ENCODE measurements around the gene HSF5. TPM values are rescaled to one million over a fixed set of nuclear protein-coding genes. Genes with fewer than 3 reads are reported as not detected.

HSF5 gene
- total RNA-seq, 1 donor from 2014 or later, result 0.91 TPM

DNA sequence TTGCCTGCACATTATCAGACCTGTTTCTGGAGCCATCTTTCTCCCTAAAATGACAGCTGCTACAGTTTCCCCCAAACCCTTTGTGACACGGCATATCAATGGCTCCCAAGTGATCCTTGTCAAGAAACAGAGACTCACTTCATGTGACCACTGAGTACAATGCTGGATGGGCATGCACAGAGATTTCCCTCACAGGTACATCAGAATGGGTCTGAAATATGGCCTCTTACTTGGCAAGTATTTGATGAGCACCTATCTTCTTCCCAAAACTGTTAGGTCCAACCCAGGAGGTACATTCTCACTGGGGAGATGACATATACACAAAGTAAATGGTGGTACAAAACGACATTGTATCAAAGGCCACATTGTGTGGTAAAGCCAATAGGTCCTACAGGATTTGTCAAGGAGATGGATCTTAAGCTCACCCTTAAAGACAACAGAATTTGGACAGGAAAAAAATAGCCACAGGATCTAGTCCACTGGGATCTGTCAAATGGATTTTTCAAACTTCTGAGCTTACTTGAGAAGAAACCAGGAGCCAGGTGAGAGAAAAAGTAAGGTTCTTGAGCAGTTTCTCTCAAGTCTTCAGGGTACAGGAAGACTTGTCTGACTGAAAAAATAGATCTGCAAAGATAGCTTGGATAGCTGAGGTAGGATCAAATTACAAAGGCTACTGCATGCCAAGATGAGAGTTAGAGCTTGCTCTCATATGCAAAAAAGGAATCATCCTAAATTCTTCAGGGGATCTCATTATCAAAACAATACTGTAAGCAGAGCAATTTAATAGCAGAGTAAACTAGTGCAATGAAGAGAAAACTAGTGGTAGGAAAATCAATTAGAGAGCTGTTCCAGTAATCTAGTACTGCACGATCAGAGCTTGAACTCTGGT lies 99.7 kb downstream of the HSF5 start:
- Mint-ChIP-seq H3K27me3 (peaks cover 4% of the 10 kb centered on the region), H3K4me3 (no peak overlapping the region), H3K4me1 (peaks cover 5% of the 10 kb centered on the region), H3K9me3 (no peaks in the 10 kb centered on the region), H3K36me3 (ENCODE audit: low read depth) (no peaks in the 10 kb centered on the region), H3K27ac (no peak overlapping the region)
- intact Hi-C loops (cut with micrococcal nuclease), result no loop called here
- no peak for DNase-seq

DNA sequence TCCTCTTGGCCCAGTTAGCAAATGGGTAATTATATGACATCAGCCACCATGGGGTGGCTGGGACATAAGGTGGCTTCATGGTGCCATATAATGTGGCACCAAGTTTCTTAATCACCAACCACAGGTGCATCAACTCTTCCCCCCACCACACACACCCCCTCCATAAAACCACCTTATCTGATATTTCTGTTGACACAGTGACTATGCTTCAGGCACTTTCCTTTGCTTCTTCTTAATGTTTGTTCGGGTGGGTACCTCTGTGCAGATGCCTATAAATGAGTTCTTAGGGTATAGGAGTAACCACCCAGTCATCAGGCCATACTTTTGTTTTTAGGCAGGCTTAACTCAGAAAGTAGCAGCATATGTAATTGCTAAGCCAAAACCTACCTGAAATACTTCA lies 100.4 kb downstream of the HSF5 start:
- intact Hi-C loops (cut with micrococcal nuclease), result no loop called here
- H3K4me3 Mint-ChIP-seq, result no peak overlapping the region
- H3K36me3 Mint-ChIP-seq (ENCODE audit: low read depth), result no peaks in the 10 kb centered on the region
- H3K27ac Mint-ChIP-seq, result no peak overlapping the region
- H3K27me3 Mint-ChIP-seq, result peaks cover 4% of the 10 kb centered on the region
- no peaks in the 10 kb centered on the region for H3K9me3 Mint-ChIP-seq
- peaks cover 9% of the 10 kb centered on the region for H3K4me1 Mint-ChIP-seq
- no peak for DNase-seq

DNA sequence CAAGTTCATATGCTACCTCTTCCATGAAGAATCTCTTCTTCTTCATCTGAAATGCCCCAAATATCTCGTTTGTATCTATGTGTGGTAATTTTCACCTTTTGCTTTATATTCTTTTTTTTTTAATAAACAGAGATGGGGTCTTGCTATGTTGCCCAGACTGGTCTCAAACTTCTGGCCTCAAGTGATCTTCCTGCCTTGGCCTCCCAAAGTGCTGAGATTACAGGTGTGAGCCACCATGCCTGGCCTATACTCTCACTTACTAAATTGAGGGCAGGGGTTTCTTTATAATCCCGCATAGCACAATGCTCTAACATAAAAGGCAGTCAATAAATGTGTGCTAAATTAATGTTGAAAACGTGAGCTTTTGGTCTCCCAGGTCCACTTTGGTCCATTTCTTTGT lies 101.5 kb downstream of the HSF5 start:
- Mint-ChIP-seq H3K4me3 (no peak overlapping the region), H3K36me3 (ENCODE audit: low read depth) (no peaks in the 10 kb centered on the region), H3K27me3 (peaks cover 4% of the 10 kb centered on the region), H3K27ac (no peak overlapping the region), H3K9me3 (no peaks in the 10 kb centered on the region), H3K4me1 (peaks cover 20% of the 10 kb centered on the region)
- intact Hi-C loops (cut with micrococcal nuclease), result no loop called here
- DNase-seq, result peak; percentile 10

DNA sequence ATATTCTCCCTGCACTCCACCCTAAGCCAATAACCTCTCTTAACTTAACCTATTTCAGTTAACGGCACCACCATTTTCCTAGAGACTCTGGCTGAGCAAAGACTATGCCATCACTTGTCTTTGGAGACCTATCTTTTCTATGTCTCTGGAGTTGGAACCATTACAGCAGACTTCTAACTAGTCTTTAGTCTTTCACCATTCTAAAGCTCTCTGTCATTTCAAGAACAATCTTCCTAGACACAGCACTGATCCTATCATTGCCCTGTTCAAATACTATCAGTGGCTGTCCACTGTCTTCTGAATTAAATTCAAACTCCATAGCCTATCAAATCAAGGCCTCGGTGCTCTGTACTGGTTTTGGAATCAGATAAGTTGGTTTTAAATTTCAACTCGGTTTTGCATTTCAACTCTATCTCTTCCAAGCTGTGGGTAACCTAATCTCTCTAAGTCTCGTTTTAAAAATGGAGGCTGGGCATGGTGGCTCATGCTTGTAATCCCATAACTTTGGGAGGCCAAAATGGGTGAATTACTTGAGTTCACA lies 102.8 kb downstream of the HSF5 start:
- Mint-ChIP-seq H3K4me3 (no peak overlapping the region), H3K27me3 (peaks cover 4% of the 10 kb centered on the region), H3K27ac (no peak overlapping the region), H3K36me3 (ENCODE audit: low read depth) (no peaks in the 10 kb centered on the region), H3K4me1 (peaks cover 26% of the 10 kb centered on the region), H3K9me3 (no peaks in the 10 kb centered on the region)
- peak; percentile 9 for DNase-seq
- intact Hi-C loops (cut with micrococcal nuclease), result no loop called here

DNA sequence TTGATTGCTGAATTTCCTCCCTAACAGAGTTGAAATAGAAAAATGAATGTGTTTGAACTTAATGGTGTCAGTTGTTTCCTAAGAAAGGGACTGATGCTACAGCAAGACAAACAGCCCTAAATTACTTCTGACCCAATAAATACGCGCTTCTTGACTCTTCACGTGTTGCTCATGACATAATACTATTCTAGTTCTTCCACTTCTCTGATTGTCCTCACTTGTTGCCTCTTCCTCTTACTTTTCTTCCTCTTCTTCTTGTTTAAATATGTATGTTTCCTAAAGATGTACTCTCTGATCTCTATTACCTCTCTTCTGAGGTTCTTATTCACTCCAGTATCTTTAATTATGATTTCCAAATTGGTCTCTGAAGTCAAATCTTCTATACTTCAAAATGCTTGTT lies 103.3 kb downstream of the HSF5 start:
- Mint-ChIP-seq H3K9me3 (no peaks in the 10 kb centered on the region), H3K27me3 (peaks cover 2% of the 10 kb centered on the region)

DNA sequence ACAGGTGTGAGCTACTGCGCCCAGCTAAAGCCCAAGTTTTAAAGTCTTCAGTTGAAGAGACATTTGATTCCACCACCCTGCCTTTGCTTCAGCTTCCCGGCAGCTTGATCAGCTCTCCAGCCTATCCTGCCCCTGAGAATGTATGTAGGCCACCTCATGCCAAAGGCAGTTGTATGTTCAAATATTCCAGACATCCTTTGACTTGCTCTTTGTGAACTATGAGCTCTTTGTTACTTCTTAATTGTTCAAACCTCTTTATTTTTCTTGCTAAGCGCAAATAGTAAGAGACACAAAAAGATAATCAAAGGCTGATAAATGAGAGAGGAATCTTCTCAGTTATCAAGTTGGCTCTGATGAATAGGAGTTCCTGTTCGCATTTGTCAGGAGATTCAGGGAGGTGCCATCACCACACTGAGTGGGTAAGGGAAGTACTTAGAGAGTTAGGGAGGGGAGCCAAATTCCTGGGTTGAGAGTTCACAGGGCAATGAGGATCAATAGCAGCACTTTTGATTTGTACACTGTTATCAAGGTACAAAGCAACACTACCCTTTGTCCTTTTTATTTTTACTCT lies 104.2 kb downstream of the HSF5 start:
- DNase-seq, result no peak
- peaks cover under 1% of the 10 kb centered on the region for H3K27me3 Mint-ChIP-seq
- no peak overlapping the region for H3K4me3 Mint-ChIP-seq
- no peaks in the 10 kb centered on the region for H3K36me3 Mint-ChIP-seq (ENCODE audit: low read depth)
- no peak overlapping the region for H3K27ac Mint-ChIP-seq
- intact Hi-C loops (cut with micrococcal nuclease), result loop anchor here (2.0 kb wide), 1 partner anchor 31 kb away; the partner anchor contains the start of gene SUPT4H1
- H3K4me1 Mint-ChIP-seq, result peaks cover 35% of the 10 kb centered on the region
- no peaks in the 10 kb centered on the region for H3K9me3 Mint-ChIP-seq

More for the DNA sequence above, 103.3 kb downstream of the HSF5 start:
- Mint-ChIP-seq H3K4me3 (no peak overlapping the region), H3K36me3 (ENCODE audit: low read depth) (no peaks in the 10 kb centered on the region), H3K4me1 (peaks cover 28% of the 10 kb centered on the region), H3K27ac (no peak overlapping the region)
- no peak for DNase-seq
- intact Hi-C loops (cut with micrococcal nuclease), result no loop called here

DNA sequence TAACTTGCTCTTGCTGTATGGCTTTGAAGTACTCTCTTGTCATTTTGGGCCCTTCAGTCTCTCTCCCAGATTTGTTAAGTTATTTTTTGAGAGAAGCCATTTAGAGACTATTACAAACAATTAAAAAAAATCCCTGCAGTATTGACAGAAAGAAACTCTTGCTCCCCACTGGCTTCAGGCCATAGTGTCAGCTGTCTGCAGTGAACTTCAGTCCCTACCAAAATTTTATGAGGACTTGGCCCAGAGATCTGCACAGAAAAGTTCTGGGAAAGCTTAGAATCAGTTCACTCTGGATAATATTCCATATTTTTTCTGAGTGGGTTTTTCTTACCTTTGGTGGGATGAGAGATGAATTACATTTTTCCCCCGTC lies 105.4 kb downstream of the HSF5 start:
- no peak for DNase-seq
- H3K4me1 Mint-ChIP-seq, result peaks cover 41% of the 10 kb centered on the region
- H3K4me3 Mint-ChIP-seq, result no peak overlapping the region
- peak overlapping the region; percentile 68 for H3K27ac Mint-ChIP-seq
- no peaks in the 10 kb centered on the region for H3K9me3 Mint-ChIP-seq
- no peaks in the 10 kb centered on the region for H3K27me3 Mint-ChIP-seq
- intact Hi-C loops (cut with micrococcal nuclease), result loop anchor here (1.0 to 2.0 kb wide), 2 partner anchors 30 kb away; partner anchors contain the start of gene SUPT4H1
- no peaks in the 10 kb centered on the region for H3K36me3 Mint-ChIP-seq (ENCODE audit: low read depth)

DNA sequence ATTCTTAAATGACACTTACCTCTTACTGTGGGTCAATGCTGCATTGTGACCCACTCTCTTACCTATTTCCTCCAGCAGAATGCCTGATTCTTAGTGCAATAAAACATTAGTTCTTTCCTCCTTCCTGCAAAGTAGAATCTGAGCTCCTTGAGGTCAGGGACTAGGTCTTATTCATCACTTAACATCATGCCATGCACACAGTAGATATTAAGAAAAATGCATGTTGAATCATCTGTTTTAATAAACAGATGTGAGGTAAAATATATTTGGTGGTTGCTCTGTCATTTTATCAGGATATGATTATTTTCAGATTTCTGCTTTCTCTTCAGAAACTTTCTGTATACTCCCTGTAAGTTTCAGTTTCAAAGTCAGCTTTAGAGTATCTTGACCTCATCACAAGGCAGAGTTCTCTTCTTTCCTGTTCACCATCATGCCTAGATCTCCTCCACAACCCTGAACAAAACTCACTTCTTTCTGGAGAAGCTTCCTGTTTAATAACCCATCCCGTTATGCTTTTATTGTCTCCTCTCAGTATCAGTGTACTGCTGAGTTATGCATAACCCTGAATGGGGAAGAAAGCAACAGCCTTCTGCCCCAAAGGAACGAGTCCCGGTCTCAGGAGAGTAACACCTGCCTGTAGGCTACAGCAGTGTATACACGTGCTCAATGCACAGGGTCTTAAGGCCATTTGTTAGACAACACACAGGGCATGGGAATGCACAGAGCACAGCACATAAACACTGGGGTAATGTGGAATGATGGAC lies 105.9 kb downstream of the HSF5 start:
- intact Hi-C loops (cut with micrococcal nuclease), result loop anchor here (1.0 to 2.0 kb wide), 2 partner anchors 29 to 31 kb away; partner anchors contain the start of gene SUPT4H1
- Mint-ChIP-seq H3K27ac (peak overlapping the region; percentile 68), H3K4me3 (peak overlapping the region; percentile 37), H3K4me1 (peaks cover 45% of the 10 kb centered on the region), H3K27me3 (no peaks in the 10 kb centered on the region), H3K9me3 (no peaks in the 10 kb centered on the region), H3K36me3 (ENCODE audit: low read depth) (no peaks in the 10 kb centered on the region)
- peak; percentile 67 for DNase-seq

DNA sequence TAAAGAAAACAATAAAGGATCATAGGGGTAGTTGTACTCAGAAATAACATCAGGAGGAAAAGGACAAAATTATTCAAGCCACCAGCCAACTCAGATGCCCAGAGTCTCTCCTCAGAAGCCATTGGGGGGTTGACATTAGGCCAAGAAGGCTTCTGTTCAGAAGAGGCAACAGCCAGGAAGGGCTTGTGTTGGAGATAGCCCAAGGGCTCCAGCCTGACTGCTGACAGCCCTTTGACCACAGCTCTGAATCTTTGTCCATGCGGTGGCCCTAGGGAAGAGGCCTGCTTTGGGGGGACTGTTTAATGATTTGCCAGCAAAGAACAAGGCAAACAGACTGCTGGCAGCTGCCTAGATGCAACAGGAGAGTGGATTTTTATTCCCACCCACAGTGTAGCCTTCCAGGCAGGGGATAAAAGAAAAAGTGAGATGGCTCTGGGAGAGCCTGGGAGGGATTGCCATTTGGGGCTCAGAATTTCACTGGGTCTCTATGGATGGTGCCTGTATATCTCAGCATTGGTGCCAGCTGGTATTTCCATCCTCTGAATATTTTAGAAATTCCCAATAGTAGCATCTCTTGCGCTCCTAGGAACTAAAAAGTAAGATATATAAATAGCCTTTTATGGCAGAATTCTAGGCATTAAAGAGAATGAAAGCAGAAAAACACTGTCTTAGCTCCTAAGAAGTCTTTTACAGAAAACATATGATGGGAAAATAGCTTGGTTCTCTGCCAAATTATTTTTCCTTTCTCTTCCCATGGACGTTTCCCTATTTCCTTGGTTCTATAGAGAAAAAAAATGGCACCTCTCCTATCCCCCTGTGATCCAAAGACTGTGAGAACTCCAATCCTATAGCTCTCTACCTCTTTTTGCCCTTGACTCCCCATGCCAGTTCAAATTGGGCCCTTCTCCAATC lies 106.8 kb downstream of the HSF5 start:
- peak overlapping the region; percentile 68 for H3K27ac Mint-ChIP-seq
- H3K9me3 Mint-ChIP-seq, result no peaks in the 10 kb centered on the region
- DNase-seq, result no peak
- no peaks in the 10 kb centered on the region for H3K36me3 Mint-ChIP-seq (ENCODE audit: low read depth)
- H3K4me3 Mint-ChIP-seq, result peak overlapping the region; percentile 37
- peaks cover 48% of the 10 kb centered on the region for H3K4me1 Mint-ChIP-seq
- intact Hi-C loops (cut with micrococcal nuclease), result loop anchor here (1.0 to 2.0 kb wide), 2 partner anchors 29 to 32 kb away; partner anchors contain the start of gene SUPT4H1
- H3K27me3 Mint-ChIP-seq, result no peaks in the 10 kb centered on the region

DNA sequence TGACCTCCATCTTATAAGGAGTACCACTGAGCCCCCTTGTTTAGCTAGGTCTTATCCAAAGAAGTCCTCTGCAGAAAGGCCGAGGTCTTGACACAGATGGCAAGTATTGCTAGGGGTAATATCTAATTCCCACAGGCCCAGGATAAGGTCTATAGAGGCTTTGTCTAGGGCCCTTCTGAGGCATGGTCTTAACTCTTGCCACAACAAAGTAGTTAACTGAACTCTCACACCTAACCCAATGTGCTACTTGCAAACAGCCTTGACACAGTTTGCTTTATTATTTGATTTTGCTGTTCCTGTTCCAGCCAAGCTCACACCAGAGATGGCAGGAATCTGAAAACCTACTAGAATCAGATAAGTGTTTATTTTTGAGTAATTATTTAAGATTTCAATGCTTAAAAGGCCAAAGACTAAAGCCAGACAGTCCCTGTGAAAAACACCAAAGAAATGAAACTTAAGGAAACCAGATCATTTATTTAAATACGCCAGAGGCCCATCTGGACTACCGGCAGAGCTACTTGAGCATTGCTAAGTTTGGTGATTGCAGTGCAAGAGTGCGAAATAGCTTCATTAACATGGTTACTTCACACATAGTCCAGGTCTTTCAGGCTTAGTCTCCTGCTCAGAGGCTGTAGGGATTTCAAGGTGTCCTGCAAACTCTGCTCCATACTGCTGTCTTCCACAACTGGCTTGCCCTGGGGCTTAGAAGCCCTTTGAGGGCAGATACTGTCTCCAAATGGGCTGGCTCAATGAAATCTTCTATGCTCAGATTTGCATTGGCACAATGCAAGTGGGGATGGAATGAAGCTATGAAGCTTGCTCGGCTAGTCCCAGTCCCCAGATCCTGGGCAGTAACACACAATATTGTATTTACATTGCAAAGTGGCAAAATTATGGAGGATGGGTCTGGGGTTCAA lies 107.7 kb downstream of the HSF5 start:
- H3K36me3 Mint-ChIP-seq (ENCODE audit: low read depth), result no peaks in the 10 kb centered on the region
- DNase-seq, result no peak
- H3K9me3 Mint-ChIP-seq, result no peaks in the 10 kb centered on the region
- H3K27me3 Mint-ChIP-seq, result no peaks in the 10 kb centered on the region
- no peak overlapping the region for H3K4me3 Mint-ChIP-seq
- intact Hi-C loops (cut with micrococcal nuclease), result no loop called here
- peaks cover 48% of the 10 kb centered on the region for H3K4me1 Mint-ChIP-seq
- no peak overlapping the region for H3K27ac Mint-ChIP-seq

DNA sequence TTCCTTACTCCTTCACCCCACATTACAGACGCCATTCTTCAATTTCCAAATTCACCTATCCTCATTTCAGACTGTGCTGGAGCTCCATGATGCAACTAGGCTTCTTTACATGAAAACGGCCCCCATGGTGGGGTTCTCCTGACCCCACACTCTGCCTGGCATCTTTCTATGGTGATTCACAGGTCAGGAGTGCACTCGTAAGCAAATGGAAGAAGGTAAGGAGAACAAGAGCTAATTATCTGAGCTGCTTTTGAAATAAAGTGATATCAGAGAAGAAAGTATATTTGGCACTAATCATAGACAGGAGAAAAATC lies 108.7 kb downstream of the HSF5 start:
- Mint-ChIP-seq H3K4me3 (peak overlapping the region; percentile 45), H3K4me1 (peaks cover 46% of the 10 kb centered on the region), H3K27ac (peak overlapping the region; percentile 30), H3K9me3 (no peaks in the 10 kb centered on the region), H3K27me3 (no peaks in the 10 kb centered on the region), H3K36me3 (ENCODE audit: low read depth) (no peaks in the 10 kb centered on the region)
- DNase-seq, result no peak
- intact Hi-C loops (cut with micrococcal nuclease), result no loop called here

DNA sequence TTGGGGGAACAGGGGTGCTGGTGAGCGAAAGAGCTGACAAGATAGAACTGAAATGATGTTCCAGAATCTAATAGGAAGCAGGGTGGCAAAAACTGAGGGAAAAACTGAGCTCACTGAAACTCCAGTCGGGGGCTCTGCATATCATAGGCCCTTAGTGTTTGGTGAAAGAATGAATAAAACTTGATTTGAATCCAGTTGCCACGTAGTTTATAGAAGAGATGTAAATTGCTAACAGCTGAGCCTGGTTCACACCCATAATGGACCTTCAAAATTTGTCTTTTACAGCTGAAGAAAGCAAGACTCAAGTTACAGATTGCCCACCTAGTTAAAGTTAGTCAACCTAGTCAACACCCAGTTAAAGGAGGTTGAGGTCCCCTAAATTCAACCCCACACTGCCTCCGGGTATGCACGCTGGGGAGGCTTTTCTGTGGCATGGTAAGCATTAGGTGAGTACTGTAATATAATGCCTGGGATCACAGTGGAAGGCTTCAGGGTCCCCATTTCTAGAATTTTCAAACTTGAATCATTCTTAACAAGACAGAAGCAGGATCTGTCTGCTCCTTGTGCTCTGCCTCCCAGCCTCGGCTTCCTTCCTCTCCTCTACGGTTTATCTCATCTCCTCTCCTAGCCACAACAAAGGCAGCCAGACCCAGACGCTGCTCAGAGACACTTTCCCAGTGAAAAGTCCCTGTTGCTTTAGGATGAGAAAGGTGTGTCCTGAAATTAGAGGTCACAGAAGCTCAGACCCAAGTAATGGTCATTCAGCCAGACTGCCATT lies 109.3 kb downstream of the HSF5 start:
- intact Hi-C loops (cut with micrococcal nuclease), result no loop called here
- Mint-ChIP-seq H3K4me3 (peak overlapping the region; percentile 45), H3K4me1 (peaks cover 44% of the 10 kb centered on the region), H3K9me3 (no peaks in the 10 kb centered on the region), H3K27ac (peak overlapping the region; percentile 30), H3K27me3 (no peaks in the 10 kb centered on the region), H3K36me3 (ENCODE audit: low read depth) (no peaks in the 10 kb centered on the region)
- DNase-seq, result peak; percentile 68
